HG02798 (cell line): ENCODE measurements around the gene CERT1.
A peak's percentile ranks its signal among the peaks of the same experiment; 100 is the strongest.

Experiments used
- ATAC-seq: cut with Tn5 transposase; IDR thresholded peaks from one replicate; pipeline ENCODE4 v1.9.1; 2021; ENCODE audit warnings: mild to moderate bottlenecking; ENCODE audit not compliant: unreplicated experiment, poor library complexity

CERT1 gene

GRCh38 chr5:75482482-75482881 lies 28.9 kb downstream of the CERT1 start:
- ATAC-seq: no peak

GRCh38 chr5:75481024-75481423 lies 30.4 kb downstream of the CERT1 start:
- no peak for ATAC-seq

GRCh38 chr5:75475364-75475763 lies 36.1 kb downstream of the CERT1 start:
- ATAC-seq: no peak

- ATAC-seq: no peak
Measured at GRCh38 chr5:75473463-75473862, 38.0 kb downstream of the CERT1 start.

- ATAC-seq: no peak
Measured at GRCh38 chr5:75472973-75473372, 38.5 kb downstream of the CERT1 start.

- ATAC-seq: no peak
Measured at GRCh38 chr5:75471193-75471592, 40.2 kb downstream of the CERT1 start.

GRCh38 chr5:75469017-75469416 lies 42.4 kb downstream of the CERT1 start:
- ATAC-seq: no peak

GRCh38 chr5:75468593-75468992 lies 42.8 kb downstream of the CERT1 start:
- ATAC-seq: no peak

- ATAC-seq: no peak
Measured at GRCh38 chr5:75466006-75466716, 45.3 kb downstream of the CERT1 start.

GRCh38 chr5:75465480-75465879 lies 45.9 kb downstream of the CERT1 start:
- ATAC-seq: no peak

- no peak for ATAC-seq
Measured at GRCh38 chr5:75463726-75464125, 47.7 kb downstream of the CERT1 start.

GRCh38 chr5:75461679-75462078 lies 49.8 kb downstream of the CERT1 start:
- no peak for ATAC-seq

GRCh38 chr5:75460942-75461610 lies 50.4 kb downstream of the CERT1 start:
- ATAC-seq: peak; percentile 67

- no peak for ATAC-seq
Measured at GRCh38 chr5:75460532-75460931, 50.9 kb downstream of the CERT1 start.

GRCh38 chr5:75457691-75458090 lies 53.7 kb downstream of the CERT1 start:
- no peak for ATAC-seq

- ATAC-seq: no peak
Measured at GRCh38 chr5:75457161-75457560, 54.3 kb downstream of the CERT1 start.

GRCh38 chr5:75450069-75450468 lies 61.4 kb downstream of the CERT1 start:
- ATAC-seq: no peak

GRCh38 chr5:75446068-75446467 lies 65.4 kb downstream of the CERT1 start:
- no peak for ATAC-seq

GRCh38 chr5:75441560-75441959 lies 69.9 kb downstream of the CERT1 start:
- no peak for ATAC-seq

- no peak for ATAC-seq
Measured at GRCh38 chr5:75439276-75439675, 72.2 kb downstream of the CERT1 start.

GRCh38 chr5:75438722-75439121 lies 72.7 kb downstream of the CERT1 start:
- ATAC-seq: no peak

GRCh38 chr5:75435096-75435495 lies 76.3 kb downstream of the CERT1 start:
- ATAC-seq: no peak
